ENCODE data around the gene SECTM1.

Gene SECTM1

DNA sequence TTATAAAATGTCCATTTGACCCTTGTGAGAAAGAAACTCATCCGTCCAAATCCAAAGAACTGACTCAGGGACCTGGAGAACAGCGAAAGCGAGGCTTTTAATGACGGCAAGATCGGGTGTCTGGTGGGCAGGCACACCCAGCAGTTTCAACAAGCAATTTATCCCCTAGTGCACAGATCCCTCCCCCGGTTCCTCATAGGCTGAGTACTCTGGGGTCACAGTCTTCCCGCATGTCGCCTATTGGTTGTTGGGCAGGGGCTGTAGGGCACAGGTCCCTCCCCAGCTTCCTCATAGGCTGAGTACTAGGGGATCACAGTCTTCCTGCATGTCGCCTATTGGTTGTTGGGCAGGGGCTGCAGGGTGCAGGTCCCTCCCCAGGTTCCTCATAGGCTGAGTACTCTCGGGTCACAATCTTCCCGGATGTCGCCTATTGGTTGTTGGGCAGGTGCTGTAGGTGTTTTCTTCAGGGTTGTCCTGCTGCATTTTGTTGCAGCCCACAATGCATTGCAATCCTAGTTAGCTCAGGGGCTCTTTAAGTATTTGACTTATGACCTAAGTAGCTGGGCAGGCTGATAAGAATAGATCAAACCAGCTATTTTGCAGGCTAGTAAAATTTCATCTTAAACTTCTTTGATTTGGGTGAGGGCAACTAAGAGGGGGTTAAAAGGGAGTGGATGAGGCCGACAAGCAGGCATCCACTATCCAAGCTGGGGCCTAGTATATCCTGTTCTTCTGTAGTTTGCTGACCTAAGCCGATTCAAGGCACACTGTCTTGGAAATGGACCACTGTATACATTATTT, 34.4 kb upstream of the SECTM1 start:
- H4K8ac ChIP-seq (ENCODE audit: low read length), result no peak overlapping the region
- H2BK120ac ChIP-seq (ENCODE audit: low read depth, low read length), result no peak overlapping the region
- no peaks in the 10 kb centered on the region for H3K9me3 ChIP-seq (ENCODE audit: control insufficient read depth, low read length)
- no peak overlapping the region for H2BK5ac ChIP-seq (ENCODE audit: low read depth, low read length, poor library complexity, severe bottlenecking)
- H3K36me3 ChIP-seq (ENCODE audit: control insufficient read depth in 1 of 2, insufficient read depth in 2 of 2, low read depth in 1 of 2, low read length in 2 of 2), result no peaks in the 10 kb centered on the region
- no peak overlapping the region for H2BK15ac ChIP-seq (ENCODE audit: low read depth, poor library complexity, severe bottlenecking)
- no peak overlapping the region for H3K27ac ChIP-seq (ENCODE audit: low read length, poor library complexity, severe bottlenecking)
- no peak overlapping the region for H4K91ac ChIP-seq (ENCODE audit: low read length)
- H3K9ac ChIP-seq (ENCODE audit: low read length), result no peak overlapping the region
- no peak overlapping the region for H3K4ac ChIP-seq (ENCODE audit: low read depth in 1 of 2, low read length in 2 of 2)
- peaks cover 13% of the 10 kb centered on the region for H3K4me1 ChIP-seq (ENCODE audit: control insufficient read depth, insufficient read depth, low read depth, low read length)
- H3K4me2 ChIP-seq (ENCODE audit: low read length, poor library complexity, severe bottlenecking), result no peak overlapping the region
- H2AFZ ChIP-seq (ENCODE audit: low read depth, low read length), result no peak overlapping the region
- no peak overlapping the region for H3K4me3 ChIP-seq (ENCODE audit: insufficient read depth in 1 of 2, low read depth in 1 of 2, low read length in 2 of 2)
- H2AK5ac ChIP-seq (ENCODE audit: low read length, severe bottlenecking), result no peak overlapping the region
- no peak for DNase-seq
- H2BK12ac ChIP-seq (ENCODE audit: low read length in 2 of 2), result no peak overlapping the region
- WGBS, result 83% methylated on average over 13 of the region's 14 CpGs
- H3K79me1 ChIP-seq (replicated peaks; ENCODE audit: low read length, poor library complexity, severe bottlenecking), result no peaks in the 10 kb centered on the region
- H3K23ac ChIP-seq (ENCODE audit: low read length in 2 of 2), result no peak overlapping the region
- no peak overlapping the region for H3K14ac ChIP-seq (ENCODE audit: low read length in 2 of 2)
- no peak overlapping the region for H3K18ac ChIP-seq (ENCODE audit: low read depth in 1 of 2, low read length in 2 of 2)
- H3K27me3 ChIP-seq (ENCODE audit: control insufficient read depth in 1 of 2, insufficient read depth in 1 of 2, low read length in 2 of 2), result peaks cover 45 to 46% of the 10 kb centered on the region in 2 experiments

DNA sequence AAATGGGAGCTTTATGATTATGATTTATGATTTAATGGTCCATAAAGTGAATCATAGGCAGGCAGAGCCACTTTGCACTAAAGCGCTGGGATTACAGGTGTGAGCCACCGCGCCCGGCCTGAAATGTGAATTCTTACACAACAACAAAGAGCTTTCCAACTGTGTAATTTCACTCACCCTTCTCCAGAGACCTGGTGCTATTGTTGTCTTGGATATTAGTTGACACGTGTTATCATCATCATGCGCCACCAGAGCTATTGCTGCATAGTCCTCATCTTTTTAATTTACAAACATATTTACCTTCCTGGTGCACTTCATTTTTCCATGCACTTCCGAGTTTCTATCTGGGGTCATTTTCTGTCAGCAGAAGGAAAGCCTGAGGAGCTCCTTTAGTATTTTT, 33.2 kb upstream of the SECTM1 start:
- H3K4me3 ChIP-seq (ENCODE audit: insufficient read depth in 1 of 2, low read depth in 1 of 2, low read length in 2 of 2), result no peak overlapping the region
- no peaks in the 10 kb centered on the region for H3K9me3 ChIP-seq (ENCODE audit: control insufficient read depth, low read length)
- DNase-seq, result no peak
- no peak overlapping the region for H2BK120ac ChIP-seq (ENCODE audit: low read depth, low read length)
- no peak overlapping the region for H3K14ac ChIP-seq (ENCODE audit: low read length in 2 of 2)
- no peak overlapping the region for H2AK5ac ChIP-seq (ENCODE audit: low read length, severe bottlenecking)
- H3K18ac ChIP-seq (ENCODE audit: low read depth in 1 of 2, low read length in 2 of 2), result no peak overlapping the region
- no peaks in the 10 kb centered on the region for H3K79me1 ChIP-seq (replicated peaks; ENCODE audit: low read length, poor library complexity, severe bottlenecking)
- no peak overlapping the region for H2BK5ac ChIP-seq (ENCODE audit: low read depth, low read length, poor library complexity, severe bottlenecking)
- no peak overlapping the region for H2BK15ac ChIP-seq (ENCODE audit: low read depth, poor library complexity, severe bottlenecking)
- no peak overlapping the region for H3K27ac ChIP-seq (ENCODE audit: low read length, poor library complexity, severe bottlenecking)
- no peak overlapping the region for H4K91ac ChIP-seq (ENCODE audit: low read length)
- peaks cover 10% of the 10 kb centered on the region for H3K4me1 ChIP-seq (ENCODE audit: control insufficient read depth, insufficient read depth, low read depth, low read length)
- no peak overlapping the region for H3K9ac ChIP-seq (ENCODE audit: low read length)
- no peak overlapping the region for H2BK12ac ChIP-seq (ENCODE audit: low read length in 2 of 2)
- H4K8ac ChIP-seq (ENCODE audit: low read length), result no peak overlapping the region
- H3K23ac ChIP-seq (ENCODE audit: low read length in 2 of 2), result no peak overlapping the region
- 91% methylated on average over 6 of the region's 7 CpGs for WGBS
- H2AFZ ChIP-seq (ENCODE audit: low read depth, low read length), result no peak overlapping the region
- peaks cover 35 to 38% of the 10 kb centered on the region in 2 experiments for H3K27me3 ChIP-seq (ENCODE audit: control insufficient read depth in 1 of 2, insufficient read depth in 1 of 2, low read length in 2 of 2)
- H3K36me3 ChIP-seq (ENCODE audit: control insufficient read depth in 1 of 2, insufficient read depth in 2 of 2, low read depth in 1 of 2, low read length in 2 of 2), result no peaks in the 10 kb centered on the region
- no peak overlapping the region for H3K4ac ChIP-seq (ENCODE audit: low read depth in 1 of 2, low read length in 2 of 2)
- H3K4me2 ChIP-seq (ENCODE audit: low read length, poor library complexity, severe bottlenecking), result no peak overlapping the region

GRCh38 chr17:82365606-82366295, 32.2 kb upstream of the SECTM1 start:
- Histone ChIP-seq H3K23ac (ENCODE audit: low read length in 2 of 2) (no peak overlapping the region), H3K4me3 (ENCODE audit: insufficient read depth in 1 of 2, low read depth in 1 of 2, low read length in 2 of 2) (no peak overlapping the region), H2BK120ac (ENCODE audit: low read depth, low read length) (no peak overlapping the region), H2AFZ (ENCODE audit: low read depth, low read length) (no peak overlapping the region), H3K9ac (ENCODE audit: low read length) (no peak overlapping the region), H3K79me1 (replicated peaks; ENCODE audit: low read length, poor library complexity, severe bottlenecking) (no peaks in the 10 kb centered on the region), H4K91ac (ENCODE audit: low read length) (no peak overlapping the region), H3K18ac (ENCODE audit: low read depth in 1 of 2, low read length in 2 of 2) (no peak overlapping the region), H2BK12ac (ENCODE audit: low read length in 2 of 2) (no peak overlapping the region), H3K27ac (ENCODE audit: low read length, poor library complexity, severe bottlenecking) (no peak overlapping the region), H3K14ac (ENCODE audit: low read length in 2 of 2) (no peak overlapping the region), H3K4me2 (ENCODE audit: low read length, poor library complexity, severe bottlenecking) (no peak overlapping the region), H2BK15ac (ENCODE audit: low read depth, poor library complexity, severe bottlenecking) (no peak overlapping the region), H3K27me3 (ENCODE audit: control insufficient read depth in 1 of 2, insufficient read depth in 1 of 2, low read length in 2 of 2) (peaks cover 29 to 30% of the 10 kb centered on the region in 2 experiments), H4K8ac (ENCODE audit: low read length) (no peak overlapping the region), H3K9me3 (ENCODE audit: control insufficient read depth, low read length) (no peaks in the 10 kb centered on the region), H3K36me3 (ENCODE audit: control insufficient read depth in 1 of 2, insufficient read depth in 2 of 2, low read depth in 1 of 2, low read length in 2 of 2) (no peaks in the 10 kb centered on the region), H3K4me1 (ENCODE audit: control insufficient read depth, insufficient read depth, low read depth, low read length) (peaks cover 4% of the 10 kb centered on the region), H3K4ac (ENCODE audit: low read depth in 1 of 2, low read length in 2 of 2) (no peak overlapping the region), H2AK5ac (ENCODE audit: low read length, severe bottlenecking) (no peak overlapping the region), H2BK5ac (ENCODE audit: low read depth, low read length, poor library complexity, severe bottlenecking) (no peak overlapping the region)
- DNase-seq, result no peak
- 73% methylated on average over 4 of the region's 6 CpGs for WGBS

GRCh38 chr17:82361885-82362633, 28.5 kb upstream of the SECTM1 start:
- Histone ChIP-seq H3K9ac (ENCODE audit: low read length) (no peak overlapping the region), H2AFZ (ENCODE audit: low read depth, low read length) (no peak overlapping the region), H2BK12ac (ENCODE audit: low read length in 2 of 2) (no peak overlapping the region), H3K4ac (ENCODE audit: low read depth in 1 of 2, low read length in 2 of 2) (no peak overlapping the region), H4K91ac (ENCODE audit: low read length) (no peak overlapping the region), H2BK15ac (ENCODE audit: low read depth, poor library complexity, severe bottlenecking) (no peak overlapping the region), H3K4me3 (ENCODE audit: insufficient read depth in 1 of 2, low read depth in 1 of 2, low read length in 2 of 2) (no peak overlapping the region), H3K23ac (ENCODE audit: low read length in 2 of 2) (no peak overlapping the region), H2BK120ac (ENCODE audit: low read depth, low read length) (no peak overlapping the region), H3K27ac (ENCODE audit: low read length, poor library complexity, severe bottlenecking) (no peak overlapping the region), H3K4me1 (ENCODE audit: control insufficient read depth, insufficient read depth, low read depth, low read length) (peaks cover 11% of the 10 kb centered on the region), H4K8ac (ENCODE audit: low read length) (no peak overlapping the region), H3K27me3 (ENCODE audit: control insufficient read depth in 1 of 2, insufficient read depth in 1 of 2, low read length in 2 of 2) (peaks cover 22 to 36% of the 10 kb centered on the region in 2 experiments), H3K4me2 (ENCODE audit: low read length, poor library complexity, severe bottlenecking) (no peak overlapping the region), H2BK5ac (ENCODE audit: low read depth, low read length, poor library complexity, severe bottlenecking) (no peak overlapping the region), H2AK5ac (ENCODE audit: low read length, severe bottlenecking) (no peak overlapping the region), H3K14ac (ENCODE audit: low read length in 2 of 2) (no peak overlapping the region), H3K36me3 (ENCODE audit: control insufficient read depth in 1 of 2, insufficient read depth in 2 of 2, low read depth in 1 of 2, low read length in 2 of 2) (no peaks in the 10 kb centered on the region), H3K18ac (ENCODE audit: low read depth in 1 of 2, low read length in 2 of 2) (no peak overlapping the region), H3K79me1 (replicated peaks; ENCODE audit: low read length, poor library complexity, severe bottlenecking) (no peaks in the 10 kb centered on the region), H3K9me3 (ENCODE audit: control insufficient read depth, low read length) (no peaks in the 10 kb centered on the region)
- 88% methylated on average over 6 of the region's 6 CpGs for WGBS
- no peak for DNase-seq
